C4-2B (cell line): ENCODE measurements around the gene UGGT1.

Source experiments
- CTCF ChIP-seq: fragments of 450-650 bp; conservative IDR thresholded peaks from 2 replicates; pipeline ENCODE4 v1.5.1; 2017; ENCODE audit warnings: mild to moderate bottlenecking
- ZFX ChIP-seq: fragments of 450-650 bp; IDR thresholded peaks from 2 replicates; pipeline ENCODE4 v1.6.1; 2017

- TF ChIP-seq CTCF (no peak), ZFX (peak; percentile 39)
Measured at GRCh38 chr2:128090945-128091725, at the start of gene UGGT1.
